PFSK-1 (cell line): ENCODE results near the gene ZIM2.

Source experiments
- FOXP2 ChIP-seq: optimal IDR thresholded peaks from 2 replicates; pipeline ENCODE3; 2011; ENCODE audit warnings: borderline replicate concordance, control low read depth, inconsistent platforms; ENCODE audit not compliant: insufficient read depth; ENCODE audit errors: extremely low read length, extremely low read depth
- POLR2AphosphoS5 ChIP-seq: IDR thresholded peaks from 2 replicates; pipeline ENCODE4 v1.6.1; 2012; ENCODE audit warnings: low read depth, mild to moderate bottlenecking, control low read depth, low read length, moderate library complexity
- REST ChIP-seq, 2 experiments: IDR thresholded peaks; 2 replicates each; pipeline versions ENCODE4 v1.6.1 to v1.8.0; 2011 to 2012; ENCODE audit warnings: low read depth in 2 of 2, low read length in 2 of 2, control low read depth in 1 of 2, inconsistent platforms in 1 of 2, mild to moderate bottlenecking in 1 of 2, moderate library complexity in 1 of 2; ENCODE audit not compliant: insufficient read depth in 1 of 2
- SIN3A ChIP-seq: IDR thresholded peaks from 2 replicates; pipeline ENCODE4 v1.6.1; 2012; ENCODE audit warnings: mild to moderate bottlenecking, low read length, moderate library complexity, borderline replicate concordance; ENCODE audit not compliant: insufficient read depth
- TAF1 ChIP-seq: IDR thresholded peaks from 2 replicates; pipeline ENCODE4 v1.6.1; 2012; ENCODE audit warnings: low read length, control low read depth, borderline replicate concordance; ENCODE audit not compliant: insufficient read depth

ZIM2 gene

DNA sequence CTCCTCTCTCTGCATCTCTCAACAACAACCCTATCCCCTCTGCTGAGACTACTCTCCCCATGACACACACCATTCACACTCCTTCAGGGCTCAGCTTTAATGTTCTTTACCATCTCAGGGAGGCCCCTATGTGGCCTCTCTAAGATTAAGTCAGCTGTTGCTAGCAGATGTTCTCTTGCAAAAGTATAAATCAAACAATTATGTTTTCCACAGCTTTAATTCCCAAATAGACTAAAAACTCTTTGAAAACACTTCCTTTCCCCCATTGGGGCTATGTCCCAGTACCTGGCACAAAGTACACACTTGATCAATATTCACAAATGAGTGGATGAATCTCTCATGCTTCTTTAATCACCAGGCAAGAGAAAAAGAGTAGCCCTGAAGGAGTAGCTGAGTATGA, 5.1 kb downstream of the ZIM2 start:
- no peak for TF ChIP-seq TAF1
- TF ChIP-seq REST (IDR thresholded peaks at IDR 0.05; ENCODE audit: insufficient read depth in 1 of 2, low read depth in 2 of 2, low read length in 2 of 2) = no peak
- no peak for TF ChIP-seq POLR2AphosphoS5
- no peak for TF ChIP-seq FOXP2
- TF ChIP-seq SIN3A = no peak

GRCh38 chr19:56834564-56835375, 5.8 kb downstream of the ZIM2 start:
- TF ChIP-seq TAF1 (no peak), FOXP2 (no peak), REST (IDR thresholded peaks at IDR 0.05; ENCODE audit: insufficient read depth in 1 of 2, low read depth in 2 of 2, low read length in 2 of 2) (no peak), POLR2AphosphoS5 (no peak), SIN3A (no peak)

DNA sequence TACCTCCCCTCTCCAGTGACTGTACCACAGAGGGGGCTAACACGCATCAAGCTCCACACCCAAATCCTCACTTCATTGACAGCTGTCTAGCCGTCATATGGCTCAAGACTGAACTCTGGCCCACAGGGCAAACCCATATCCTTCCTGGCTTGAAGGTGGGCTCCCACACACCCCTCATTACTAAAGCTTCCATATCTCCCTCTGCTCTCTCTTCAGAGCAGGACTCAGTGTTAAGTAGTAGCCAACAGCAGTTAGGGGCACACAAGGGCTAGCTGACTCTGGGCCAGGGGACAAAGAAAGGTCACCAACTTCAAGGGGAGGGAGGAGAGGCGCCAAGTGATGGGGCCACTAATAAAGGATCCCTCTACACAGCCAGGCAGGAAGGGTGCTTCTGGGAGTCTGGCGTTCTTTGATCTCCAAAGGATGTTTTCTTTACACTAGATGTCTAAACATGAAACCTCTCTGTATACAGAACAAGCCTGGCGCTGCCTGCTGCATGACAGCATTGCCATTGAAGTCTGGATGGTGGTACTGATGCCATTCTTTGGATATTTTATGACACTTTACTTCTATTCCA, 8.1 kb downstream of the ZIM2 start:
- TF ChIP-seq SIN3A (no peak), FOXP2 (no peak), POLR2AphosphoS5 (no peak), REST (IDR thresholded peaks at IDR 0.05; ENCODE audit: insufficient read depth in 1 of 2, low read depth in 2 of 2, low read length in 2 of 2) (no peak), TAF1 (no peak)

DNA sequence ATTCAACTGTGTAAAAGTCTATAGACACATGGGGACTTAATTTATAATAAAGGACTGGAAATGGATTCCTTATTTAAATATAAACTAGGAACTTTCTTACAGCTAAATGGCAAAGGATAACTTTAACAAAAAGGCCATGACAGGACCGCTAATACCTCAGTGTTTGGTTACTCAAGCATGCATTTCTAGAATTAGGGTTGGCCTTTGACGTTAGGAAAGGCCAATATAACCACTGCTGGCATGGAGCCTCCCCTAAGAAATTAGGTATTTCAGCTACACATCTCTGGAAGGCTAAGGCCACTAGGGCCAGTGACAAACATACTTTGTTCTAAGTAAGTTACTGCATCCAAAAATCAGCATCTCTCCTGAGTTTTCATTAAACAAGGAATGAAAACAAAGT, 9.3 kb downstream of the ZIM2 start:
- no peak for TF ChIP-seq TAF1
- no peak for TF ChIP-seq FOXP2
- no peak for TF ChIP-seq REST (IDR thresholded peaks at IDR 0.05; ENCODE audit: insufficient read depth in 1 of 2, low read depth in 2 of 2, low read length in 2 of 2)
- TF ChIP-seq POLR2AphosphoS5 = no peak
- no peak for TF ChIP-seq SIN3A
